ENCODE results near the gene TTLL3.

- TF ChIP-seq, protein P1, sequence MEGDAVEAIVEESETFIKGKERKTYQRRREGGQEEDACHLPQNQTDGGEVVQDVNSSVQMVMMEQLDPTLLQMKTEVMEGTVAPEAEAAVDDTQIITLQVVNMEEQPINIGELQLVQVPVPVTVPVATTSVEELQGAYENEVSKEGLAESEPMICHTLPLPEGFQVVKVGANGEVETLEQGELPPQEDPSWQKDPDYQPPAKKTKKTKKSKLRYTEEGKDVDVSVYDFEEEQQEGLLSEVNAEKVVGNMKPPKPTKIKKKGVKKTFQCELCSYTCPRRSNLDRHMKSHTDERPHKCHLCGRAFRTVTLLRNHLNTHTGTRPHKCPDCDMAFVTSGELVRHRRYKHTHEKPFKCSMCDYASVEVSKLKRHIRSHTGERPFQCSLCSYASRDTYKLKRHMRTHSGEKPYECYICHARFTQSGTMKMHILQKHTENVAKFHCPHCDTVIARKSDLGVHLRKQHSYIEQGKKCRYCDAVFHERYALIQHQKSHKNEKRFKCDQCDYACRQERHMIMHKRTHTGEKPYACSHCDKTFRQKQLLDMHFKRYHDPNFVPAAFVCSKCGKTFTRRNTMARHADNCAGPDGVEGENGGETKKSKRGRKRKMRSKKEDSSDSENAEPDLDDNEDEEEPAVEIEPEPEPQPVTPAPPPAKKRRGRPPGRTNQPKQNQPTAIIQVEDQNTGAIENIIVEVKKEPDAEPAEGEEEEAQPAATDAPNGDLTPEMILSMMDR (IDR thresholded peaks at IDR 0.05): no peak
- no peak for TF ChIP-seq POLR2A (IDR thresholded peaks at IDR 0.05)
Observed at GRCh38 chr3:9863058-9863772, 53.2 kb downstream of the TTLL3 start.
